GM23338 (cell line): ENCODE measurements around the gene CEBPZ. TPM values are rescaled to one million over a fixed set of nuclear protein-coding genes. Genes with fewer than 3 reads are reported as not detected.
A peak's percentile ranks its signal among the peaks of the same experiment; 100 is the strongest.

Experiments used
- ATAC-seq: fragments of 200-7000 bp; cut with Tn5 transposase; 3 replicates; pipeline ENCODE4 v1.9.1; 2020
- DNase-seq: peaks from one replicate; pipeline ENCODE4 v3.0.0-alpha.2; 2015; ENCODE audit warnings: low spot score
- H2AFZ ChIP-seq: fragments of 200-600 bp; sonication (generic); 2 replicates; pipeline ENCODE4 v1.8.0; 2016; ENCODE audit warnings: antibody characterized with exemption, mild to moderate bottlenecking, moderate library complexity
- H3F3A ChIP-seq: fragments of 200-600 bp; sonication (generic); replicated peaks from 2 replicates; pipeline ENCODE4 v1.8.0; 2017; ENCODE audit warnings: antibody characterized with exemption, mixed run types, low read depth
- H3K27ac ChIP-seq: fragments of 200-600 bp; sonication (generic); 2 replicates; pipeline ENCODE4 v1.6.1; 2016; ENCODE audit warnings: low read depth
- H3K27me3 ChIP-seq: fragments of 200-600 bp; sonication (generic); 2 replicates; pipeline ENCODE4 v1.8.0; 2016; ENCODE audit warnings: mild to moderate bottlenecking, mixed run types, moderate library complexity; ENCODE audit not compliant: insufficient read depth
- H3K36me3 ChIP-seq: fragments of 200-600 bp; sonication (generic); 2 replicates; pipeline ENCODE4 v1.8.0; 2016; ENCODE audit warnings: mild to moderate bottlenecking; ENCODE audit not compliant: insufficient read depth
- H3K4me1 ChIP-seq: fragments of 200-600 bp; sonication (generic); 2 replicates; pipeline ENCODE4 v1.8.0; 2016; ENCODE audit warnings: mild to moderate bottlenecking, moderate library complexity; ENCODE audit not compliant: insufficient read depth
- H3K4me2 ChIP-seq: fragments of 200-600 bp; sonication (generic); 2 replicates; pipeline ENCODE4 v1.7.1; 2017; ENCODE audit warnings: mixed run types
- H3K4me3 ChIP-seq: fragments of 200-600 bp; sonication (generic); 2 replicates; pipeline ENCODE4 v1.6.1; 2016; ENCODE audit warnings: mixed run types
- H3K79me2 ChIP-seq: fragments of 200-600 bp; sonication (generic); replicated peaks from 2 replicates; pipeline ENCODE4 v1.8.0; 2017; ENCODE audit warnings: mild to moderate bottlenecking; ENCODE audit not compliant: insufficient read depth
- H3K9me2 ChIP-seq: fragments of 200-600 bp; sonication (generic); 2 replicates; pipeline ENCODE4 v1.8.0; 2017; ENCODE audit not compliant: insufficient read depth
- H4K20me1 ChIP-seq: fragments of 200-600 bp; sonication (generic); replicated peaks from 2 replicates; pipeline ENCODE4 v1.8.0; 2017; ENCODE audit warnings: mild to moderate bottlenecking; ENCODE audit not compliant: insufficient read depth
- H3K27ac Mint-ChIP-seq: 2 replicates; pipeline ENCODE4 v1.8.0; 2020; ENCODE audit warnings: inconsistent platforms, mild to moderate bottlenecking, moderate library complexity, mixed read lengths
- H3K27me3 Mint-ChIP-seq: 3 replicates; pipeline ENCODE4 v1.8.0; 2022; ENCODE audit warnings: low read depth, mild to moderate bottlenecking, moderate library complexity, mixed read lengths, inconsistent platforms; ENCODE audit not compliant: insufficient read depth, poor library complexity
- H3K36me3 Mint-ChIP-seq: 3 replicates; pipeline ENCODE4 v1.8.0; 2021; ENCODE audit warnings: low read depth, mild to moderate bottlenecking, inconsistent platforms, moderate library complexity, mixed read lengths
- H3K4me1 Mint-ChIP-seq: 3 replicates; pipeline ENCODE4 v1.8.0; 2020; ENCODE audit warnings: mild to moderate bottlenecking, inconsistent platforms, mixed read lengths
- H3K4me3 Mint-ChIP-seq: 3 replicates; pipeline ENCODE4 v1.8.0; 2021; ENCODE audit warnings: moderate library complexity, mild to moderate bottlenecking, inconsistent platforms, mixed read lengths
- H3K9me3 Mint-ChIP-seq: 3 replicates; pipeline ENCODE4 v1.8.0; 2020; ENCODE audit warnings: moderate library complexity, mild to moderate bottlenecking, inconsistent platforms, mixed read lengths
- CREB1 ChIP-seq: fragments of 250-450 bp; sonication (Bioruptor Pico); IDR thresholded peaks from 2 replicates; pipeline ENCODE4 v1.5.0; 2020; ENCODE audit warnings: low read depth, mild to moderate bottlenecking, moderate library complexity
- EZH2 ChIP-seq: fragments of 200-600 bp; sonication (generic); IDR thresholded peaks from one replicate; pipeline ENCODE4 v1.8.0; 2017; ENCODE audit warnings: antibody characterized with exemption, mild to moderate bottlenecking, low read depth; ENCODE audit not compliant: unreplicated experiment
- EZH2phosphoT487 ChIP-seq: fragments of 200-600 bp; sonication (generic); IDR thresholded peaks from one replicate; pipeline ENCODE4 v1.8.1; 2018; ENCODE audit warnings: antibody characterized with exemption; ENCODE audit not compliant: unreplicated experiment
- JUNB ChIP-seq: IDR thresholded peaks from one replicate; pipeline ENCODE4 v1.6.1; 2016; ENCODE audit warnings: antibody characterized with exemption; ENCODE audit not compliant: unreplicated experiment
- NANOG ChIP-seq: IDR thresholded peaks from 2 replicates; pipeline ENCODE4 v1.6.1; 2016; ENCODE audit warnings: antibody characterized with exemption, borderline replicate concordance
- POLR2AphosphoS5 ChIP-seq: IDR thresholded peaks from 2 replicates; pipeline ENCODE4 v1.6.1; 2016; ENCODE audit warnings: antibody characterized with exemption, low read depth
- STAT1 ChIP-seq: IDR thresholded peaks from one replicate; pipeline ENCODE4 v1.6.1; 2016; ENCODE audit warnings: antibody characterized with exemption; ENCODE audit not compliant: unreplicated experiment
- ZNF114 ChIP-seq: fragments of 250-450 bp; sonication (Bioruptor Pico); IDR thresholded peaks from 2 replicates; pipeline ENCODE4 v1.5.0; 2020; ENCODE audit warnings: mild to moderate bottlenecking, moderate library complexity
- ZNF331 ChIP-seq: fragments of 250-450 bp; sonication (Bioruptor Pico); IDR thresholded peaks from 2 replicates; pipeline ENCODE4 v1.5.0; 2020; ENCODE audit warnings: low read depth, mild to moderate bottlenecking, moderate library complexity
- polyA plus RNA-seq: library from polyadenylated mRNA; unstranded; fragments of >200 nt; fragmentation: Nextera tagmentation; extraction: Ambion mirVana; gene quantifications from 2 replicates; pipeline ENCODE4 v1.2.1, GENCODE V29; 2016
- total RNA-seq: library from RNA; depleted of rRNA; stranded (reverse); fragments of >200 nt; shearing (Covaris generic); gene quantifications from 2 replicates; pipeline ENCODE4 v1.2.3, GENCODE V29; 2014
- TF ChIP-seq, protein P1 (sequence below): IDR thresholded peaks from one replicate; pipeline ENCODE4 v1.6.1; 2018; ENCODE audit warnings: antibody characterized with exemption; ENCODE audit not compliant: unreplicated experiment
- TF ChIP-seq, protein P2 (sequence below): fragments of 250-450 bp; sonication (Bioruptor Pico); IDR thresholded peaks from 2 replicates; pipeline ENCODE4 v1.5.0; 2020; ENCODE audit warnings: mild to moderate bottlenecking, moderate library complexity
- TF ChIP-seq, protein P3 (sequence below), 2 experiments: fragments of 200-600 bp in 1 of 2; sonication (generic) in 1 of 2; conservative IDR thresholded peaks; 2 replicates each; pipeline versions ENCODE4 v1.5.1 to v1.6.1; 2016 to 2017; ENCODE audit warnings: antibody characterized with exemption in 2 of 2, low read depth in 2 of 2, mild to moderate bottlenecking in 2 of 2, moderate library complexity in 1 of 2
- TF ChIP-seq, protein P4 (sequence below): IDR thresholded peaks from 2 replicates; pipeline ENCODE4 v1.6.1; 2016; ENCODE audit warnings: antibody characterized with exemption

The CEBPZ gene
- total and polyA plus RNA-seq, 2 experiments from 2014 or later = 133 to 185 TPM

DNA sequence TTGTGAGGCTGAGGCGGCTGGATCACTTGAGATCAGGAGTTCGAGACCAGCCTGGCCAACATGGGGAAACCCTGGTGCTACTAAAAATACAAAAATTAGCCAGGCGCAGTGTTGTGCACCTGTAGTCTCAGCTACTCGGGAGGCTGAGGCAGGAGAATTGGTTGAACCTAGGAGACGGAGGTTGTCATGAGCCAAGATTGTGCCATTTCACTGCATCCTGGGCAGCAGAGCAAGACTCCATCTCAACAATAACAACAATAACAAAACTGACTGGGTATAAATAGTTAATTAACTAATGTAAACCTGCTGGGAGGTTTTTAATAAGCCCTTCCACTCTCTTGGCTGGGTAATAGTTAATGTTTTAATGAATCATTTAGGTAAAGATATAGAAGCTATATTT lies 50.8 kb downstream of the CEBPZ start:
- no peaks in the 10 kb centered on the region for H3K36me3 ChIP-seq
- TF ChIP-seq STAT1 (no peak), EZH2 (no peak), ZNF331 (CRISPR knock-in tag) (no peak), ZNF114 (CRISPR knock-in tag) (no peak), CREB1 (CRISPR knock-in tag) (no peak), NANOG (no peak), EZH2phosphoT487 (no peak), POLR2AphosphoS5 (no peak), JUNB (no peak)
- TF ChIP-seq, protein P1, sequence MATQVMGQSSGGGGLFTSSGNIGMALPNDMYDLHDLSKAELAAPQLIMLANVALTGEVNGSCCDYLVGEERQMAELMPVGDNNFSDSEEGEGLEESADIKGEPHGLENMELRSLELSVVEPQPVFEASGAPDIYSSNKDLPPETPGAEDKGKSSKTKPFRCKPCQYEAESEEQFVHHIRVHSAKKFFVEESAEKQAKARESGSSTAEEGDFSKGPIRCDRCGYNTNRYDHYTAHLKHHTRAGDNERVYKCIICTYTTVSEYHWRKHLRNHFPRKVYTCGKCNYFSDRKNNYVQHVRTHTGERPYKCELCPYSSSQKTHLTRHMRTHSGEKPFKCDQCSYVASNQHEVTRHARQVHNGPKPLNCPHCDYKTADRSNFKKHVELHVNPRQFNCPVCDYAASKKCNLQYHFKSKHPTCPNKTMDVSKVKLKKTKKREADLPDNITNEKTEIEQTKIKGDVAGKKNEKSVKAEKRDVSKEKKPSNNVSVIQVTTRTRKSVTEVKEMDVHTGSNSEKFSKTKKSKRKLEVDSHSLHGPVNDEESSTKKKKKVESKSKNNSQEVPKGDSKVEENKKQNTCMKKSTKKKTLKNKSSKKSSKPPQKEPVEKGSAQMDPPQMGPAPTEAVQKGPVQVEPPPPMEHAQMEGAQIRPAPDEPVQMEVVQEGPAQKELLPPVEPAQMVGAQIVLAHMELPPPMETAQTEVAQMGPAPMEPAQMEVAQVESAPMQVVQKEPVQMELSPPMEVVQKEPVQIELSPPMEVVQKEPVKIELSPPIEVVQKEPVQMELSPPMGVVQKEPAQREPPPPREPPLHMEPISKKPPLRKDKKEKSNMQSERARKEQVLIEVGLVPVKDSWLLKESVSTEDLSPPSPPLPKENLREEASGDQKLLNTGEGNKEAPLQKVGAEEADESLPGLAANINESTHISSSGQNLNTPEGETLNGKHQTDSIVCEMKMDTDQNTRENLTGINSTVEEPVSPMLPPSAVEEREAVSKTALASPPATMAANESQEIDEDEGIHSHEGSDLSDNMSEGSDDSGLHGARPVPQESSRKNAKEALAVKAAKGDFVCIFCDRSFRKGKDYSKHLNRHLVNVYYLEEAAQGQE = no peak
- TF ChIP-seq, protein P2, sequence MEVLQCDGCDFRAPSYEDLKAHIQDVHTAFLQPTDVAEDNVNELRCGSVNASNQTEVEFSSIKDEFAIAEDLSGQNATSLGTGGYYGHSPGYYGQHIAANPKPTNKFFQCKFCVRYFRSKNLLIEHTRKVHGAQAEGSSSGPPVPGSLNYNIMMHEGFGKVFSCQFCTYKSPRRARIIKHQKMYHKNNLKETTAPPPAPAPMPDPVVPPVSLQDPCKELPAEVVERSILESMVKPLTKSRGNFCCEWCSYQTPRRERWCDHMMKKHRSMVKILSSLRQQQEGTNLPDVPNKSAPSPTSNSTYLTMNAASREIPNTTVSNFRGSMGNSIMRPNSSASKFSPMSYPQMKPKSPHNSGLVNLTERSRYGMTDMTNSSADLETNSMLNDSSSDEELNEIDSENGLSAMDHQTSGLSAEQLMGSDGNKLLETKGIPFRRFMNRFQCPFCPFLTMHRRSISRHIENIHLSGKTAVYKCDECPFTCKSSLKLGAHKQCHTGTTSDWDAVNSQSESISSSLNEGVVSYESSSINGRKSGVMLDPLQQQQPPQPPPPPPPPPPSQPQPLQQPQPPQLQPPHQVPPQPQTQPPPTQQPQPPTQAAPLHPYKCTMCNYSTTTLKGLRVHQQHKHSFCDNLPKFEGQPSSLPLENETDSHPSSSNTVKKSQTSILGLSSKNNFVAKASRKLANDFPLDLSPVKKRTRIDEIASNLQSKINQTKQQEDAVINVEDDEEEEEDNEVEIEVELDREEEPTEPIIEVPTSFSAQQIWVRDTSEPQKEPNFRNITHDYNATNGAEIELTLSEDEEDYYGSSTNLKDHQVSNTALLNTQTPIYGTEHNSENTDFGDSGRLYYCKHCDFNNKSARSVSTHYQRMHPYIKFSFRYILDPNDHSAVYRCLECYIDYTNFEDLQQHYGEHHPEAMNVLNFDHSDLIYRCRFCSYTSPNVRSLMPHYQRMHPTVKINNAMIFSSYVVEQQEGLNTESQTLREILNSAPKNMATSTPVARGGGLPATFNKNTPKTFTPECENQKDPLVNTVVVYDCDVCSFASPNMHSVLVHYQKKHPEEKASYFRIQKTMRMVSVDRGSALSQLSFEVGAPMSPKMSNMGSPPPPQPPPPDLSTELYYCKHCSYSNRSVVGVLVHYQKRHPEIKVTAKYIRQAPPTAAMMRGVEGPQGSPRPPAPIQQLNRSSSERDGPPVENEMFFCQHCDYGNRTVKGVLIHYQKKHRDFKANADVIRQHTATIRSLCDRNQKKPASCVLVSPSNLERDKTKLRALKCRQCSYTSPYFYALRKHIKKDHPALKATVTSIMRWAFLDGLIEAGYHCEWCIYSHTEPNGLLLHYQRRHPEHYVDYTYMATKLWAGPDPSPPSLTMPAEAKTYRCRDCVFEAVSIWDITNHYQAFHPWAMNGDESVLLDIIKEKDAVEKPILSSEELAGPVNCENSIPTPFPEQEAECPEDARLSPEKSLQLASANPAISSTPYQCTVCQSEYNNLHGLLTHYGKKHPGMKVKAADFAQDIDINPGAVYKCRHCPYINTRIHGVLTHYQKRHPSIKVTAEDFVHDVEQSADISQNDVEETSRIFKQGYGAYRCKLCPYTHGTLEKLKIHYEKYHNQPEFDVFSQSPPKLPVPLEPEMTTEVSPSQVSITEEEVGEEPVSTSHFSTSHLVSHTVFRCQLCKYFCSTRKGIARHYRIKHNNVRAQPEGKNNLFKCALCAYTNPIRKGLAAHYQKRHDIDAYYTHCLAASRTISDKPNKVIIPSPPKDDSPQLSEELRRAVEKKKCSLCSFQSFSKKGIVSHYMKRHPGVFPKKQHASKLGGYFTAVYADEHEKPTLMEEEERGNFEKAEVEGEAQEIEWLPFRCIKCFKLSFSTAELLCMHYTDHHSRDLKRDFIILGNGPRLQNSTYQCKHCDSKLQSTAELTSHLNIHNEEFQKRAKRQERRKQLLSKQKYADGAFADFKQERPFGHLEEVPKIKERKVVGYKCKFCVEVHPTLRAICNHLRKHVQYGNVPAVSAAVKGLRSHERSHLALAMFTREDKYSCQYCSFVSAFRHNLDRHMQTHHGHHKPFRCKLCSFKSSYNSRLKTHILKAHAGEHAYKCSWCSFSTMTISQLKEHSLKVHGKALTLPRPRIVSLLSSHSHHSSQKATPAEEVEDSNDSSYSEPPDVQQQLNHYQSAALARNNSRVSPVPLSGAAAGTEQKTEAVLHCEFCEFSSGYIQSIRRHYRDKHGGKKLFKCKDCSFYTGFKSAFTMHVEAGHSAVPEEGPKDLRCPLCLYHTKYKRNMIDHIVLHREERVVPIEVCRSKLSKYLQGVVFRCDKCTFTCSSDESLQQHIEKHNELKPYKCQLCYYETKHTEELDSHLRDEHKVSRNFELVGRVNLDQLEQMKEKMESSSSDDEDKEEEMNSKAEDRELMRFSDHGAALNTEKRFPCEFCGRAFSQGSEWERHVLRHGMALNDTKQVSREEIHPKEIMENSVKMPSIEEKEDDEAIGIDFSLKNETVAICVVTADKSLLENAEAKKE (CRISPR knock-in tag) = no peak
- TF ChIP-seq, protein P3, sequence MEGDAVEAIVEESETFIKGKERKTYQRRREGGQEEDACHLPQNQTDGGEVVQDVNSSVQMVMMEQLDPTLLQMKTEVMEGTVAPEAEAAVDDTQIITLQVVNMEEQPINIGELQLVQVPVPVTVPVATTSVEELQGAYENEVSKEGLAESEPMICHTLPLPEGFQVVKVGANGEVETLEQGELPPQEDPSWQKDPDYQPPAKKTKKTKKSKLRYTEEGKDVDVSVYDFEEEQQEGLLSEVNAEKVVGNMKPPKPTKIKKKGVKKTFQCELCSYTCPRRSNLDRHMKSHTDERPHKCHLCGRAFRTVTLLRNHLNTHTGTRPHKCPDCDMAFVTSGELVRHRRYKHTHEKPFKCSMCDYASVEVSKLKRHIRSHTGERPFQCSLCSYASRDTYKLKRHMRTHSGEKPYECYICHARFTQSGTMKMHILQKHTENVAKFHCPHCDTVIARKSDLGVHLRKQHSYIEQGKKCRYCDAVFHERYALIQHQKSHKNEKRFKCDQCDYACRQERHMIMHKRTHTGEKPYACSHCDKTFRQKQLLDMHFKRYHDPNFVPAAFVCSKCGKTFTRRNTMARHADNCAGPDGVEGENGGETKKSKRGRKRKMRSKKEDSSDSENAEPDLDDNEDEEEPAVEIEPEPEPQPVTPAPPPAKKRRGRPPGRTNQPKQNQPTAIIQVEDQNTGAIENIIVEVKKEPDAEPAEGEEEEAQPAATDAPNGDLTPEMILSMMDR (conservative IDR thresholded peaks at IDR 0.05; ENCODE audit: low read depth in 2 of 2) = no peak
- TF ChIP-seq, protein P4, sequence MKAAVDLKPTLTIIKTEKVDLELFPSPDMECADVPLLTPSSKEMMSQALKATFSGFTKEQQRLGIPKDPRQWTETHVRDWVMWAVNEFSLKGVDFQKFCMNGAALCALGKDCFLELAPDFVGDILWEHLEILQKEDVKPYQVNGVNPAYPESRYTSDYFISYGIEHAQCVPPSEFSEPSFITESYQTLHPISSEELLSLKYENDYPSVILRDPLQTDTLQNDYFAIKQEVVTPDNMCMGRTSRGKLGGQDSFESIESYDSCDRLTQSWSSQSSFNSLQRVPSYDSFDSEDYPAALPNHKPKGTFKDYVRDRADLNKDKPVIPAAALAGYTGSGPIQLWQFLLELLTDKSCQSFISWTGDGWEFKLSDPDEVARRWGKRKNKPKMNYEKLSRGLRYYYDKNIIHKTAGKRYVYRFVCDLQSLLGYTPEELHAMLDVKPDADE = no peak
- no peak overlapping the region for H3K4me3 Mint-ChIP-seq
- peaks cover 4% of the 10 kb centered on the region for H3K27me3 Mint-ChIP-seq
- no peak overlapping the region for H3K4me2 ChIP-seq
- no peaks in the 10 kb centered on the region for H3K27me3 ChIP-seq
- peaks cover 25% of the 10 kb centered on the region for H3K4me1 Mint-ChIP-seq
- H3K9me3 Mint-ChIP-seq = no peaks in the 10 kb centered on the region; the same call in 2 of the 3 replicates
- H2AFZ ChIP-seq = no peak overlapping the region
- DNase-seq = no peak
- no peak overlapping the region for H3K27ac ChIP-seq
- H3K27ac Mint-ChIP-seq = peak overlapping the region; percentile 14; the same call in 1 of the 2 replicates
- peaks cover 16% of the 10 kb centered on the region for H3K4me1 ChIP-seq
- H3K36me3 Mint-ChIP-seq = no peaks in the 10 kb centered on the region
- no peak for ATAC-seq
- H4K20me1 ChIP-seq = no peaks in the 10 kb centered on the region
- peaks cover 5% of the 10 kb centered on the region; the same call in 1 of the 2 replicates for H3F3A ChIP-seq
- H3K9me2 ChIP-seq = no peaks in the 10 kb centered on the region
- no peak overlapping the region for H3K4me3 ChIP-seq
- no peaks in the 10 kb centered on the region for H3K79me2 ChIP-seq
